GDM1 (cell line): ENCODE measurements around the gene TRAPPC2L.

ENCODE experiments used
- DNase-seq: peaks from one replicate; lab custom pipeline; 2025; lab: John Stamatoyannopoulos, UW

The TRAPPC2L gene

DNA sequence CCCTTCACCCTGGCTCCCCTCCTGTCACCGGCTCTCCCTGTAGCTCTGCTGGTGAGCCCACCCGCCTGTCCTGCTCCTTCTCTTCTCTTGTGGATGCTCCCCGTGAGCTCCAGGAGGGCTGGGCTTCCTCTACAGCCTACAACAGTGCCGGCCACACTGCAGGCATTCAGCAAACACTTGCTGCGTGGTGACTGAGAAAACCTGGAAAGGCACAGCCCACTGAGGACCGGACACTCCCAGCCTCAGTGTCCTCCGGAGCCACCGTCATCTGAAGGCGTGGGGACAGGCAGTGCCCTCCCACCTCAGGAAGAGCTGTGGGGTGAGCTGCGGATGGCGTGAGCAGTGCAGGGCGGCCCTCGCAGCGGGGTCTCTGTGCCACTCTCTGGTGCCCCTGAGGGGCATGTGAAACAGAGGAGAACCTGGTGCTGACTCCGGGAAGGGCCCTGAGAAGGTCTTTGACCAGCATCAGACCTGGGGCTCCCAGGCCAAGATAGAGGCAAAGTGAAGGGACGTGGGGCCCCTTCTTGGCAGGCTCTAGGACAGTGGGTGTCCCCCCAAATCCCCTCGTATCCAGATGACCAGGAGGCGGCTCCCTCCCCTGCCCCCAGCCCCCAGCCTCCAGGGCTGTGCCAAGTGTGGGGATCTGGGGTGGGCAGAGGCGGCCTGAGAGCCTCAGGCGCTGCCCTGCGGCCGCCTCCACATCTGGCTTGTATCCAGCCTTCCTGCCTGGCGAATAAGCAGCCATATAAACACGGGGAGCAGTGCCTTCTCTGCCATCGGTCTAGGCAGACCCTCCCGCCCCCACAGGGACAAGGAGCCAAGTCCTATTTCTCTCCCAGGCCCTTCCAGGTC, 53.6 kb downstream of the TRAPPC2L start:
- DNase-seq = no peak

DNA sequence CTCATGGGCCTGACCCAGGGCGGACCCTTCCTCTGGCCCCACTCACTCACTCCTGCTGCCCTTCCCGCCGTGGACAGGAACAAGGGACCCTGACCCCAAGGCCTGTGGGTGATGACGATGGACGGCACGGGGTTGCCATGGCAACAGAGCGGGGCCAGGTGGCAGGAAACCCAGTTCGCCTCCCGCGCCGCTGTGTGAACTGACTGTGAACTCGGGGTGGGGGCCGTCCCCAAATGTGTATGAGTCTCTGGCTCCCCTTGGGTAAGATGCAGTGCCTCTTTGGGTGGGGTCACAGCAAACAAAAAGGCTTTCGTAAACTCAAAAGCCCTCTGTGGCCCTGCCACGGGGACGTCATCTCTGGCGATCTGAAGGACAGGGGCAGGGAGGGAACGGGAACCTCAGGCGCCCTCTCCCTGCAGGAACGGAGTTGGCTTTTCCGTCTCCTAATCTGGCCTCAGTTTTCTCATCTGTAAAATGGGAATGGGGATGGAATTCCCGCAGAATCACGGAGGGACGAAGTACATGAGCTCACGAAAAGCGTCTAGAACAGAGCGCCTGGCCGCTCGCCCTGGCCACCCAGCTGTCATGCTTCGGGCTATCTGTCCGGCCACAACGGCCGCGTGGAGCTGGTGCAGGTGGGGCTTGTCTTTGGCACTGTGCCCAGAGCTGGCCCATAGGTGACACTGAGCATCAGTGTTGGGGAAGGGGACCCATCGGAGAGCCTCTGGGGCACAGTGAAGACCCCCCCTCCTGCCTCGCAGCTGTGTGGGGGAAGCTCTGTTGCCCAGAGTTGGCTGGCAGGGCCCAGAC, 54.4 kb downstream of the TRAPPC2L start:
- no peak for DNase-seq

DNA sequence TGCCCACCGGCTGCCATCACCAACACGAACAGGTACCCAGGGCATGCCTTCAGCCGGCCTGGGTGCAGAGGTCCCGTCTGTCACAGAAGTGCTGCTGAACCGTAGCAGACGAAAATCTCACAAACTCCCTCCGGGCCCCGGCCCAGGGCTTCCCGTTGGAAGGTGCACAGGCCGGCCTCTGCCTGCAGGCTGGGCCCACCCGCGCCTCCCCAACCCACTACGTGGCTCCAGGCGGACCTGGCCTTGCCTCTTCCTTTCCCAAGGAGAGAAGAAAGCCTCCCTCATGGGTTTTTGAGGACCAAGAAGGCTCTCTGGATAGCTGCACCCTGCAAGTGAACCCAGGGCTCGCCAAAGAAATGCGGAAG, 55.0 kb downstream of the TRAPPC2L start:
- no peak for DNase-seq
